CD4-positive, alpha-beta T cell treated with Interferon gamma for 1 hour (primary cell): Measurements from ENCODE around the gene RGMA.

Source experiments
- DNase-seq: peaks from one replicate; pipeline ENCODE4 v3.0.0-alpha.2; 2020

The RGMA gene

GRCh38 chr15:93089727-93090305, 805 bp upstream of the RGMA start:
- no peak for DNase-seq

- DNase-seq = no peak
Observed at GRCh38 chr15:93088200-93088980, 621 bp downstream of the RGMA start.

- peak; percentile 57 for DNase-seq
Observed at GRCh38 chr15:93087825-93088199, 1.2 kb downstream of the RGMA start.

DNA sequence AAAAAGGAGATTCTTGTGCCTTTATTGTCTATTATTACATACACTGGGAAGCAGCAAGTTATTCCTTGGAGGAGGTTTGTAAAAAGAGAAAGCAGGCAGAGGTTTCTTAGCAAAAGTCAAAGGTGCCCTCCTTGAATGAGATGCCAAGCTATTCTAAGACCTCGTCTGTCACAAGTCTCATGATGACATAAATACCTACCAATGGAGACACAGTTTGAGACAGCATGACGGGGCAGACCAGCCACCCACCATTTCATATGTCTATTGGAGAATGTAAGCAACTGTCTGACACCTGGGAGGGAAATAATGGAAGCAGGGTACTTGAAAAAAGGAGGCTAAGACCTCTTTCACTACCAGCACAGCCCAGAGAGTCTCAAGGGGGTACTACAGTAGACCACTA, 2.2 kb downstream of the RGMA start:
- no peak for DNase-seq

GRCh38 chr15:93085692-93086091, 3.3 kb downstream of the RGMA start:
- no peak for DNase-seq

DNA sequence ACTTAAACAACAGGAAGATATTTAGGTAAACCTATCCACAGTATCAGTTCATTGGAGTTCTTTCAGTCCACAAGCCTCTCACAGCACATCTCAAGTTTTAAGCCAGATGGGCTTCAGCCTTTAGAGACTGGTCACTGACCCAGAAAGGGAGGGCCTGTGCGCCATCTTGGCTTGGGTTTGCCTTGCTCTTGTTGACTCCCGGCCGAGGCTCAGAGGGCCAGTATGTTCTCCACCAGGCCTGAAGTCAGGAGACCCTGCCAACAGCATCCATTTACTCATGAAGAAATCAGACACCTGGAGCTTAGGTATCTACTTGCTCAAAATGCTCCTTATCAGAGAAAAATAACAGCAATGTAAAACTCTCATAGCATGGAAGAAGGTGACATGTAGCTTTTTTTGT, 6.2 kb downstream of the RGMA start:
- no peak for DNase-seq

DNA sequence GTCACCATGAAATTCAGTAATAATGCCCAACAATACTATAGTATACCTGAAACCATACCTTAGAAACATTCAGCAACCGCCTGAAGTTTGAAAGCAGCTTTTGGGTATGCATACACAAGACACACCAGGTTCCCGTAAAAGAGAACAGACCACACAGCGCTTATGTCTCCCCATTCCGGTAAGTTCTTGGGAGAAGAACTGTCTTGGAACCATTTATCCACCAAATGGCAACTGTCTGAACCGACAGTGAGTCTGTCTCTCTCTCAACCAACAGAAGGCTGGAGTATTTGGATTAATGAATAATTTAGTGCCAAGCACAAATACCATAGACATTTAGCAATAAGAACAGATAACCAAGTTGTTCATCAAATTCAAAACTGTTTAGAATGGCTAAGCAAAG, 7.6 kb downstream of the RGMA start:
- DNase-seq = no peak

DNA sequence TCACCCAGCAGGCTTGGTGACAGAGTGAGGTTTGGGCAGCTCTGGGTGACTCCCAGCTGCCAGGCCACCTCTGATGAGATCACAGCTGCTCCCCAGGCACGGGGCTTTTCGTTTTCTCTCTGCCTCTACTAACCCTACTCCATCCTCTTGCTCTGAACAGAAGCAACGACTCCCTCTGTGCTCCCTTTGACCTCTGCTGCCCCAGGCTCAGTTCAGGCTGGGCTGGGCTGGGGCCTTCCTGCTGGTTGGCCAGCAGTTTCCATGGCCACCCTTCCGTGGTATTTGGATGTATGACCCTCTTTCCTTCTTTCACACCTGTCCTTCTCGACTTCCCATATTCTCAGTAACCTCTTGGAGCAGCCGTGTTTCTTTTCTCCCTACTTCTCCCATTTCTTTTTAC, 8.6 kb downstream of the RGMA start:
- DNase-seq = no peak

DNA sequence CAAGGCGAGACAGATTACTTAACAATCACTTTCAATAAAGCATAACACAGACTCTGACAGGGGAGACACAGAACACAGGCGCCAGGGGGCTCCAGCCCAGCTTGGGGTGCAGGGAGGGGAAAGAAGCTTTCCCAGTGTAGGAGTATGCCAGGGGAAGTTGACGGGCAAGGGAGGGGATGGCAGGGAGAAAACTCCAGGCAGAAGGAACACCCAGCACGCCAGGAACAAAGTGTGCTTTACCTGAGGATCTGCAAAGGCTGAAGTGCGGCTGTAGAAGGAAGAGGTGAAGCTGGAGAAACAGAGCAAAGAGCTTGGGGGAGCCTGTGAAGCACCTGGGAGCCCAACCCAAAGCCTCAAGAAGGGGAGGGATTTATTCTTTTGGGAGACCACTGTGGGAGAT, 12.1 kb downstream of the RGMA start:
- DNase-seq = no peak

DNA sequence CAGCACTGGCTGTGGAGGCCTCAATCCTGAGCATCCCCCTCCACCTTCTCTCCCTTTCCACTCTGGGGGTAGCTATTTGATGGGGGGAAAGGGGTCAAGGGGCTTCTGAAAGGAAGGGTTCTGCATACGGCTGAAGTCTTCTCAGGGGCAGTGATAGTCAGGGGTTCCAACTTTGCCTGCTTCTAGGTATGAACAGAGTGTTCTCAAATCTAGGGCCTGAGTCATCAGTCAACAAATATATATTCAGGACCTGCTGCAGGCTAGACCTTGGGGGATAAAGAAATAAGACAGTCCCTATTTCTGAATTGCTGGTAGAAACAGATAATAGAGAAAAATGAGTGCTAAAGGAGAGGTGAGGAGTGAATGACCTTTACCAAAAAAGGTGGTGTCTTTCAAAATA, 12.8 kb downstream of the RGMA start:
- no peak for DNase-seq

DNA sequence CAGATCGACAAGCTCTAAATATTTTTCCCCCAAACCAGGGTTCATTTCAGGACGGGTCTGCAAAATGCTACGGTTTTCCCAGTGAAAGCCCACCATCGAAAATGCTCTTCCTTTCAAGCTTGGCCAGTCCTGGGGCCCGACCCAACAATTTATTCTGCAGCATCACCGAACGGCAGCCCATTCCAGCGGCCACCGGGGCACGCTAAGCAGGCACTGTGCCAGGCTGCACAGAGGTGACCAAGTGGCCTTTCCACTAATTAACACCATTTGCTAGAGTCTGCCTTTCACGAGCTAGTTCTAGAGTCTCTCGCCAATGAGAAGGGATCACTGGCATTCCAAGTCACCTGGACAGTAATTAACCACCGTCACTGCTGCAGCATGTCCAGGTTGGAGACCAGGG, 14.4 kb downstream of the RGMA start:
- DNase-seq = no peak

- no peak for DNase-seq
Observed at GRCh38 chr15:93073465-93073952, 15.5 kb downstream of the RGMA start.

- no peak for DNase-seq
Observed at GRCh38 chr15:93072411-93073394, 16.3 kb downstream of the RGMA start.

DNA sequence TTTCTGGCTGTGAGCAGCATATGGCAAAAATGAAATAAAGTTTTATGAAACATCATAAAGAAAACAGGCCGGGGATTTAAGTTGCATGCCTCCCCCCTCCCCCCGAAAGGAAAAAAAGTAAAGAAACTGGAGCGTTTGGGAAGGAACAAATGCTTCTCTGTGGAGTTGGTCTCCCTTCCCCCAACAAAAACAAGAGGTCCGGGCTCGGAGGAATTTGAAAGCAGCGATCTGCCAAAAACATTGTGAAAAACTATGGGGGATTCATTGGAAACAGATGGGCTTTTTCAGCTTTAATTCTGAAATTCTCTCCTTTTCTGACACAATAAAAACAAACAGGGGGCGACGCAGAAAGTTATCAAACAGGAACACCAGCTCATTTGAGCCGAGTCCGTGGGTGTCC, 17.0 kb downstream of the RGMA start:
- no peak for DNase-seq

DNA sequence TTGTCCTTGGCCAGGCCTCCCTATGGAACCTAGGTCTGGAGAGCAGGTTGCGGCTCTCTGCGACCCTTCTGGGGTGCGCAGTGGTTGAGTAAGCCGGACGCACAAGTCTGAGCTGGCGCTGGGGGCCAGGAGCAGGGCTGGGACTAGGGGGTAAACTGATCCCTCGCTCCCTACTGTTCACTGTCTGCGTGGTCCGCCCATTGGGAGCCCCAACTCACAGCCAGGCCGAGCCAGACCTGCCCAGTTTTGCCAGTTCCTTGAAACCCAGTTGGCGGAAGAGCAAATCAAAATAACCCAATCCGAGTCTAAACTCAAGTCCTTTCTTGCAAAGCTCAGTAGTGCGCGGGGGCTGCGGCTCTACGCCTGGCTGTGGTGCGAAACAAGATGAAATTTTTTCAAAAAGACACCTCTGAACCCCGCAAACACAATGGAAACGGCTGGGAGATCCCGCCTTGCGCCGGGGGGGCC, 17.5 kb downstream of the RGMA start:
- DNase-seq = no peak

DNA sequence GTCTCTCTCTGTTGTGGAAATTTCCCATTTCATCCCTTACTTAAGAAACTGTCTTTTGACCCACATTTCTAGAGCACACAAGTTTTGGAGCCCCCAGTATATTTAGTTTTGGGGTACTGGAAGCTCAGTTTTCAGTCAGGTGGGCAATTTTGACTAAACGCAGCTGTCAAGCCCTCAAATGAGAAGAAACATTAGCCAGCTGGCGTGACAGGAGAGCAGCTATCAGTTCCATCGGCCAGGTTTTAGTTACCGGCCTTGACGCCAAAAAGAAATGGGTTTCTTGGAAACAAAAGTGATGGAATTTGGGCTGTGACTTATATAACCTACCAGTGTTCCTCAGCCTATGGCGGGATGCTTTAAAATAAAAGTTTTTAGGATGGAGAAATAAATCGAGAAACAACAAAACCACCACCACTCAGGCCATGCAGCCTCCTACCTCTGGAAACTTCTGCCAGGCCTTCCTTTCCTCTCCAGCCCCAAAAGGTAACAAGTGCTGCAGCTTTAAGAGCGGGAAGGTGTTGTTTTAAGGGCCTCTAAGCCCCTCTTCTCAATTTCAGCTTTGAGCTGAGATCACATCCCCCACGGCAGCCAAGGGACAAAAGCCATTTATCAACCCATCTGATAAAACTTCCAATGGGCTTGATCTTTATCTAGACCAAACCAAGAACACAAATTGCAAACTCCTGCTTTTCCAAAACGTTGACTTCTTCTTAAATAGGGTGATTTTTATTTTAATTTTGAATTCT, 18.3 kb downstream of the RGMA start:
- DNase-seq = no peak

DNA sequence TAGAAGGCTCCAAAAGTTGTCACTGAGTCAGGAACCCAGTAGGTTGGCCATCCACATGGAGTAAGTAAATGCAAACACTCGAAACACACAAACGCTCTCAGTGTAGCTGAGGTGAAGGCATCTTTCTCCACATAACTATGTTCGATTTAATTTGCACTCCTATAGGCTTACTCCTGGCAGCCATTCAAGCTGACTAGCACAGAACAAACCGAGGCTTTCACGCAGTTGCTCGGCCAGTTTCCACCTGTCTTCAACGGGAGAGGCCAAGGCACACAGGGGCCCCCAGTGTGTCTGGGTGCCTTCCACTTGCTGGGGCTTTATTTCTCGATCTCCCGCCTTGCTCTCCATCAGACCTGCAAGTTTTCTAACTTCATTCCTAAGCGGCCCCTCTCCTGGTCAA, 18.9 kb downstream of the RGMA start:
- no peak for DNase-seq

DNA sequence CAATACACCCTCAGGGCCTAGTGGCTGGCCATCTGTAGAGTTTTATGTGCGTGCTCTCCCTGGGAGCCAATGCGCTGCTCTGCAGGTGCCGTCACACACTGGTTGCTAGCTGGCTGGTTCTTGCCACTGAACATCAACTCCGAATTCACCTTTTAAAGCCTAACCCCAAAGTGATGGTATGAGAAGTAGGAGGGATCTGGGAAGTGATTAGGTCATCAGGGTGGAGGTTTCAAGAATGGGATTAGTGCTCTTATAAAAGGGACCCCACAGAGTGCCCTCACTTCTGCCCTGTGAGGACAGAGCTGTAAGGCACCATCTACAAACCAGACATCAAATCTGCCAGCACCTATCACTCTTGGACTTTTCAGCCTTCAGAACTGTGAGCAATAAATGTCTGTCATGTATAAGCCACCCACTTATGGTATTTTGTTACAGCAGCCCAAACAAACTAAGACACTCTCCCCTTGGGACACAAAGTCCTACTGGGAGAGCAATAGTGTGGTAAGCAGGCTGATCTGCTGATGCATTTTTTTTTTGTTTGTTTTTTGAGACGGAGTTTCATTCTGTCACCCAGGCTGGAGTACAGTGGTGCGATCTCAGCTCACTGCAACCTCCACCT, 20.3 kb downstream of the RGMA start:
- DNase-seq = no peak

- DNase-seq = no peak
Observed at GRCh38 chr15:93067649-93068085, 21.3 kb downstream of the RGMA start.

- no peak for DNase-seq
Observed at GRCh38 chr15:93066834-93067648, 22.0 kb downstream of the RGMA start.

GRCh38 chr15:93066224-93066681, 22.8 kb downstream of the RGMA start:
- DNase-seq = no peak
